GM21717 (cell line): ENCODE data around the gene PUS7L.
"Not testable (repeated sequence)": the region's sequence is repeated elsewhere in the genome, so short reads cannot be mapped to it uniquely, and the experiment has no call there.

Experiments used
- ATAC-seq: cut with Tn5 transposase; IDR thresholded peaks from one replicate; pipeline ENCODE4 v1.9.1; 2021; ENCODE audit warnings: mild to moderate bottlenecking, moderate library complexity; ENCODE audit not compliant: unreplicated experiment

The PUS7L gene

GRCh38 chr12:43750814-43751213 lies 7.8 kb downstream of the PUS7L start:
- ATAC-seq, result no peak

GRCh38 chr12:43749016-43749415 lies 9.6 kb downstream of the PUS7L start:
- no peak for ATAC-seq

GRCh38 chr12:43744826-43745225 lies 13.8 kb downstream of the PUS7L start:
- ATAC-seq, result no peak

GRCh38 chr12:43742106-43742505 lies 16.5 kb downstream of the PUS7L start:
- no peak for ATAC-seq

GRCh38 chr12:43740511-43741100 lies 18.0 kb downstream of the PUS7L start:
- no peak for ATAC-seq

GRCh38 chr12:43737646-43738045 lies 20.9 kb downstream of the PUS7L start:
- no peak for ATAC-seq

- ATAC-seq, result no peak
These were observed 21.6 kb downstream of the PUS7L start for GRCh38 chr12:43736927-43737440.

- ATAC-seq, result no peak
These were observed 24.9 kb downstream of the PUS7L start for GRCh38 chr12:43733687-43734086.

- no peak for ATAC-seq
These were observed 28.3 kb downstream of the PUS7L start for GRCh38 chr12:43730283-43730682.

GRCh38 chr12:43728698-43729097 lies 29.9 kb downstream of the PUS7L start:
- ATAC-seq, result no peak

- no peak for ATAC-seq
These were observed 30.5 kb downstream of the PUS7L start for GRCh38 chr12:43728117-43728516.

GRCh38 chr12:43723134-43723533 lies 35.5 kb downstream of the PUS7L start:
- no peak for ATAC-seq

GRCh38 chr12:43722621-43723020 lies 36.0 kb downstream of the PUS7L start:
- ATAC-seq, result no peak

- no peak for ATAC-seq
These were observed 47.2 kb downstream of the PUS7L start for GRCh38 chr12:43711348-43711747.

- not testable (repeated sequence) for ATAC-seq
These were observed 54.8 kb downstream of the PUS7L start for GRCh38 chr12:43703772-43704171.

- not testable (repeated sequence) for ATAC-seq
These were observed 57.4 kb downstream of the PUS7L start for GRCh38 chr12:43701194-43701593.

- ATAC-seq, result no peak
These were observed 62.4 kb downstream of the PUS7L start for GRCh38 chr12:43696154-43696553.

- no peak for ATAC-seq
These were observed 63.7 kb downstream of the PUS7L start for GRCh38 chr12:43694879-43695278.

- no peak for ATAC-seq
These were observed 66.5 kb downstream of the PUS7L start for GRCh38 chr12:43692064-43692463.

- not testable (repeated sequence) for ATAC-seq
These were observed 73.1 kb downstream of the PUS7L start for GRCh38 chr12:43685491-43685890.

GRCh38 chr12:43676183-43676813 lies 82.3 kb downstream of the PUS7L start:
- peak; percentile 92 for ATAC-seq

- no peak for ATAC-seq
These were observed 83.3 kb downstream of the PUS7L start for GRCh38 chr12:43675048-43675904.
